Neural cell (in vitro differentiated cells): ENCODE measurements around the gene DERL3.

Source experiments
- CTCF ChIP-seq: fragments of 450-650 bp; IDR thresholded peaks from 2 replicates; pipeline ENCODE4 v1.5.1; 2014; ENCODE audit warnings: antibody characterized with exemption, mild to moderate bottlenecking, moderate library complexity; ENCODE audit not compliant: poor library complexity, severe bottlenecking
- EP300 ChIP-seq: fragments of 450-650 bp; conservative IDR thresholded peaks from 2 replicates; pipeline ENCODE4 v1.6.1; 2014; ENCODE audit warnings: antibody characterized with exemption, mild to moderate bottlenecking, moderate library complexity; ENCODE audit not compliant: poor library complexity, severe bottlenecking
- SMC3 ChIP-seq: fragments of 450-650 bp; conservative IDR thresholded peaks from 2 replicates; pipeline ENCODE4 v1.6.1; 2014; ENCODE audit warnings: antibody characterized with exemption, mild to moderate bottlenecking, moderate library complexity; ENCODE audit not compliant: poor library complexity

DNA sequence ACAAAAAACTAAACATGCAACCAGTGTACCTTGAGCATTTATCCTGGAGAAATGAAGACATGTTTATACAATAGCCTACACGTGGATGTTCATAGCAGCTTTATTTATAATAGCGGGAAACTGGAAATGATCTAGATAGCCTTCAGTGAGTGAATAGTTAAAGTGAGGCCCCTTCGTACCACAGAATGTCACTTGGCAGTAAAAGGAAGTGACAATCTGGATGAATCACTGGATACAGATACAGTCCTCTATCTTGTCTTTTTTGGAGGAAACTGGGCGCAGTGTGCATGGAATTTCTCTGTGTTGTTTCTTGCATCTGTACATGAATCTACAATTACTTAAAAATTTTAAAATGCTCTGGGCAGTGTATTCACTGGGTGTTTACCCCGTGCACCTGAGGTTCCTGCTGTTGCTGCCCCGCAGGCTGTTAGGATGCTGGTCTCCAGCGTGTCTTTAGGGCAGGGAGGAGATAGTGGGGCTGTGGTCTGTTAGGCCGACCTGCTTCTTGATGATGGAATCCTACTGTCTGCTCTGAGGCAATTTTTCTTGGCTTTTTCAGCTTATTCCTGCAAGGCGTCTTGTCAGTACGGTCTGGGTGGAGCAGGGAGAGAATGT, 23.2 kb downstream of the DERL3 start:
- TF ChIP-seq CTCF (no peak), EP300 (no peak), SMC3 (no peak)
